ENCODE results near the gene DUSP16.

DNA sequence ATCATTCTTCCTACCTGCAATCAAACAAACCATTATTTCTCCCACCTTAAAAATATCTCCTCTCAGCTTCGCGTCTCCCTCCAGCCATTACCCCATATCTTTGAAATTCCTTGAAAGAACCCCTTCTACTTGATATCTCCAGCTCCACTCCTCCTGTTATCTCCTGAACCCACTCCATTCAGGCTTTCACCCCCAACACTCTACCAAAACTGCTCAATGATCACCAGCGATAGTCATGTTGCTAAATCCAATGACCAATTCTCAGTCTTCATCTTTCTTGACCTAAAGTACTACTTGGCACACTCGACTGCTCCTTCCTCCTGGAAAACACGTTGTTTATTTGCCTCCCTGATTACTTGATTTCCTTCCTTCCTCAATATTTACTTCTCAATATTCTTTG lies 70.1 kb downstream of the DUSP16 start:
- TF ChIP-seq, protein P1, sequence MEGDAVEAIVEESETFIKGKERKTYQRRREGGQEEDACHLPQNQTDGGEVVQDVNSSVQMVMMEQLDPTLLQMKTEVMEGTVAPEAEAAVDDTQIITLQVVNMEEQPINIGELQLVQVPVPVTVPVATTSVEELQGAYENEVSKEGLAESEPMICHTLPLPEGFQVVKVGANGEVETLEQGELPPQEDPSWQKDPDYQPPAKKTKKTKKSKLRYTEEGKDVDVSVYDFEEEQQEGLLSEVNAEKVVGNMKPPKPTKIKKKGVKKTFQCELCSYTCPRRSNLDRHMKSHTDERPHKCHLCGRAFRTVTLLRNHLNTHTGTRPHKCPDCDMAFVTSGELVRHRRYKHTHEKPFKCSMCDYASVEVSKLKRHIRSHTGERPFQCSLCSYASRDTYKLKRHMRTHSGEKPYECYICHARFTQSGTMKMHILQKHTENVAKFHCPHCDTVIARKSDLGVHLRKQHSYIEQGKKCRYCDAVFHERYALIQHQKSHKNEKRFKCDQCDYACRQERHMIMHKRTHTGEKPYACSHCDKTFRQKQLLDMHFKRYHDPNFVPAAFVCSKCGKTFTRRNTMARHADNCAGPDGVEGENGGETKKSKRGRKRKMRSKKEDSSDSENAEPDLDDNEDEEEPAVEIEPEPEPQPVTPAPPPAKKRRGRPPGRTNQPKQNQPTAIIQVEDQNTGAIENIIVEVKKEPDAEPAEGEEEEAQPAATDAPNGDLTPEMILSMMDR (IDR thresholded peaks at IDR 0.05): no peak
- no peak for TF ChIP-seq POLR2A (IDR thresholded peaks at IDR 0.05)

Measured in lower leg skin (tissue), 3 donors.